HEK293 (cell line): ENCODE results near the gene POU4F2.

ENCODE experiments used
- GLI2 ChIP-seq: fragments of 450-650 bp; formaldehyde crosslinking; IDR thresholded peaks from 2 replicates; pipeline ENCODE4; 2017; ENCODE audit warnings: missing biosample characterization, missing genetic modification characterization, low read depth, borderline replicate concordance
- GLI4 ChIP-seq: fragments of 450-650 bp; formaldehyde crosslinking; IDR thresholded peaks from 2 replicates; pipeline ENCODE4 v1.5.1; 2016; ENCODE audit warnings: missing biosample characterization, missing genetic modification characterization
- GLIS2 ChIP-seq: fragments of 450-650 bp; formaldehyde crosslinking; IDR thresholded peaks from 2 replicates; pipeline ENCODE4 v1.5.1; 2016; ENCODE audit warnings: missing biosample characterization, missing genetic modification characterization
- PRDM1 ChIP-seq: fragments of 450-650 bp; formaldehyde crosslinking; IDR thresholded peaks from 2 replicates; pipeline ENCODE4; 2016; ENCODE audit warnings: missing biosample characterization, missing genetic modification characterization
- SP7 ChIP-seq: fragments of 450-650 bp; formaldehyde crosslinking; IDR thresholded peaks from 2 replicates; pipeline ENCODE4 v1.5.1; 2016; ENCODE audit warnings: missing biosample characterization, missing genetic modification characterization
- YY1 ChIP-seq: fragments of 450-650 bp; formaldehyde crosslinking; IDR thresholded peaks from 2 replicates; pipeline ENCODE4 v1.5.1; 2018; ENCODE audit warnings: missing biosample characterization, missing genetic modification characterization
- ZBTB17 ChIP-seq: fragments of 450-650 bp; formaldehyde crosslinking; IDR thresholded peaks from 2 replicates; pipeline ENCODE4 v1.5.1; 2016; ENCODE audit warnings: missing biosample characterization, missing genetic modification characterization
- ZBTB44 ChIP-seq: fragments of 450-650 bp; IDR thresholded peaks from 2 replicates; pipeline ENCODE4 v1.5.1; 2018; ENCODE audit warnings: missing biosample characterization, mild to moderate bottlenecking, missing genetic modification characterization
- ZEB2 ChIP-seq: fragments of 450-650 bp; formaldehyde crosslinking; IDR thresholded peaks from 2 replicates; pipeline ENCODE4 v1.5.1; 2016; ENCODE audit warnings: missing biosample characterization, missing genetic modification characterization
- ZFP37 ChIP-seq: fragments of 450-650 bp; formaldehyde crosslinking; IDR thresholded peaks from 2 replicates; pipeline ENCODE4 v1.5.1; 2016; ENCODE audit warnings: missing biosample characterization, missing genetic modification characterization
- ZNF112 ChIP-seq: fragments of 450-650 bp; formaldehyde crosslinking; IDR thresholded peaks from 2 replicates; pipeline ENCODE4 v1.5.0; 2017; ENCODE audit warnings: missing biosample characterization, missing genetic modification characterization
- ZNF121 ChIP-seq: fragments of 450-650 bp; formaldehyde crosslinking; IDR thresholded peaks from 2 replicates; pipeline ENCODE4 v1.5.1; 2016; ENCODE audit warnings: missing biosample characterization, missing genetic modification characterization
- ZNF157 ChIP-seq: fragments of 450-650 bp; formaldehyde crosslinking; IDR thresholded peaks from 2 replicates; pipeline ENCODE4 v1.5.1; 2016; ENCODE audit warnings: missing biosample characterization, missing genetic modification characterization
- ZNF223 ChIP-seq: fragments of 450-650 bp; formaldehyde crosslinking; IDR thresholded peaks from 2 replicates; pipeline ENCODE4 v1.5.1; 2016; ENCODE audit warnings: missing biosample characterization, missing genetic modification characterization
- ZNF302 ChIP-seq: fragments of 450-650 bp; formaldehyde crosslinking; IDR thresholded peaks from 2 replicates; pipeline ENCODE4 v1.5.1; 2016; ENCODE audit warnings: missing biosample characterization, missing genetic modification characterization, low read depth
- ZNF350 ChIP-seq: fragments of 450-650 bp; formaldehyde crosslinking; IDR thresholded peaks from 2 replicates; pipeline ENCODE4 v1.5.0; 2017; ENCODE audit warnings: missing biosample characterization, mild to moderate bottlenecking, missing genetic modification characterization
- ZNF416 ChIP-seq: fragments of 450-650 bp; formaldehyde crosslinking; IDR thresholded peaks from 2 replicates; pipeline ENCODE4 v1.5.1; 2016; ENCODE audit warnings: missing biosample characterization, missing genetic modification characterization
- ZNF433 ChIP-seq: fragments of 450-650 bp; formaldehyde crosslinking; IDR thresholded peaks from 2 replicates; pipeline ENCODE4 v1.5.1; 2016; ENCODE audit warnings: missing biosample characterization, missing genetic modification characterization, low read depth
- ZNF449 ChIP-seq: fragments of 450-650 bp; formaldehyde crosslinking; IDR thresholded peaks from 2 replicates; pipeline ENCODE4 v1.5.1; 2017; ENCODE audit warnings: missing biosample characterization, mild to moderate bottlenecking, missing genetic modification characterization, moderate library complexity
- ZNF510 ChIP-seq: fragments of 450-650 bp; formaldehyde crosslinking; IDR thresholded peaks from 2 replicates; pipeline ENCODE4 v1.5.1; 2018; ENCODE audit warnings: mild to moderate bottlenecking, missing genetic modification characterization, missing biosample characterization; ENCODE audit not compliant: insufficient replicate concordance
- ZNF514 ChIP-seq: fragments of 450-650 bp; formaldehyde crosslinking; IDR thresholded peaks from 2 replicates; pipeline ENCODE4 v1.5.1; 2016; ENCODE audit warnings: missing biosample characterization, missing genetic modification characterization
- ZNF518A ChIP-seq: fragments of 450-650 bp; formaldehyde crosslinking; conservative IDR thresholded peaks from 2 replicates; pipeline ENCODE4 v1.5.1; 2016; ENCODE audit warnings: low read depth, missing biosample characterization, missing genetic modification characterization
- ZNF549 ChIP-seq: fragments of 450-650 bp; IDR thresholded peaks from 2 replicates; pipeline ENCODE4 v1.5.1; 2018; ENCODE audit warnings: missing biosample characterization, missing genetic modification characterization, mild to moderate bottlenecking, inconsistent platforms, moderate library complexity
- ZNF600 ChIP-seq: fragments of 450-650 bp; formaldehyde crosslinking; IDR thresholded peaks from 2 replicates; pipeline ENCODE4 v1.5.1; 2016; ENCODE audit warnings: missing biosample characterization, missing genetic modification characterization
- ZNF639 ChIP-seq: fragments of 450-650 bp; formaldehyde crosslinking; IDR thresholded peaks from 2 replicates; pipeline ENCODE4 v1.5.1; 2016; ENCODE audit warnings: missing biosample characterization, missing genetic modification characterization
- ZNF654 ChIP-seq: fragments of 450-650 bp; formaldehyde crosslinking; IDR thresholded peaks from 2 replicates; pipeline ENCODE4 v1.5.1; 2016; ENCODE audit warnings: low read depth, missing biosample characterization, missing genetic modification characterization
- ZNF660 ChIP-seq: fragments of 450-650 bp; IDR thresholded peaks from 2 replicates; pipeline ENCODE4 v1.5.1; 2018; ENCODE audit warnings: missing biosample characterization, mild to moderate bottlenecking, missing genetic modification characterization
- ZNF768 ChIP-seq: fragments of 450-650 bp; formaldehyde crosslinking; IDR thresholded peaks from 2 replicates; pipeline ENCODE4 v1.5.1; 2018; ENCODE audit warnings: missing biosample characterization, mild to moderate bottlenecking, missing genetic modification characterization
- ZNF776 ChIP-seq: fragments of 450-650 bp; formaldehyde crosslinking; IDR thresholded peaks from 2 replicates; pipeline ENCODE4 v1.5.0; 2017; ENCODE audit warnings: missing biosample characterization, missing genetic modification characterization, borderline replicate concordance
- ZSCAN18 ChIP-seq: fragments of 450-650 bp; formaldehyde crosslinking; IDR thresholded peaks from 2 replicates; pipeline ENCODE4 v1.5.1; 2016; ENCODE audit warnings: missing biosample characterization, missing genetic modification characterization

POU4F2 gene

GRCh38 chr4:146637621-146638332 lies 916 bp upstream of the POU4F2 start (continued):
- TF ChIP-seq ZBTB17 (tag by site-specific recombination) (no peak), ZNF302 (tag by site-specific recombination) (no peak), PRDM1 (tag by site-specific recombination) (no peak), ZEB2 (tag by site-specific recombination) (no peak), ZNF518A (tag by site-specific recombination) (no peak), SP7 (peak; percentile 27; the same call in 1 of the 2 replicates), ZNF654 (no peak), GLI2 (no peak), ZNF433 (tag by site-specific recombination) (no peak), ZNF639 (tag by site-specific recombination) (no peak), YY1 (no peak), ZFP37 (no peak), ZNF112 (tag by site-specific recombination) (no peak), GLIS2 (tag by site-specific recombination) (no peak; the same call in 1 of the 2 replicates), ZNF157 (tag by site-specific recombination) (no peak), ZNF776 (tag by site-specific recombination) (no peak), ZNF510 (tag by site-specific recombination) (no peak), ZNF223 (tag by site-specific recombination) (no peak), ZNF416 (tag by site-specific recombination) (no peak), ZNF514 (tag by site-specific recombination) (no peak), ZNF660 (tag by site-specific recombination) (no peak), ZSCAN18 (no peak), ZNF121 (tag by site-specific recombination) (no peak), ZNF449 (peak; percentile 48; the same call in 1 of the 2 replicates), ZNF768 (no peak), ZBTB44 (tag by site-specific recombination) (no peak), GLI4 (tag by site-specific recombination) (no peak), ZNF350 (tag by site-specific recombination) (no peak), ZNF549 (no peak), ZNF600 (tag by site-specific recombination) (no peak)
